AG09309 (cell line): ENCODE data around the gene GP1BB.
A peak's percentile ranks its signal among the peaks of the same experiment; 100 is the strongest.

Source experiments
- DNase-seq: peaks from one replicate; pipeline ENCODE4 v3.0.0-alpha.2; 2010; ENCODE audit warnings: low read depth
- H3K4me3 ChIP-seq: 2 replicates; pipeline ENCODE4 v1.5.1; 2011; ENCODE audit warnings: mild to moderate bottlenecking, low read depth, low read length, moderate library complexity; ENCODE audit not compliant: control insufficient read depth
- TF ChIP-seq, protein P1 (sequence below): IDR thresholded peaks from 2 replicates; pipeline ENCODE4 v1.5.1; 2011; ENCODE audit warnings: mild to moderate bottlenecking, low read depth, low read length, inconsistent platforms; ENCODE audit not compliant: insufficient read depth, control insufficient read depth; ENCODE audit errors: missing control alignments

GP1BB gene

GRCh38 chr22:19765477-19766239 lies 42.3 kb downstream of the GP1BB start:
- H3K4me3 ChIP-seq, result no peak overlapping the region
- TF ChIP-seq, protein P1, sequence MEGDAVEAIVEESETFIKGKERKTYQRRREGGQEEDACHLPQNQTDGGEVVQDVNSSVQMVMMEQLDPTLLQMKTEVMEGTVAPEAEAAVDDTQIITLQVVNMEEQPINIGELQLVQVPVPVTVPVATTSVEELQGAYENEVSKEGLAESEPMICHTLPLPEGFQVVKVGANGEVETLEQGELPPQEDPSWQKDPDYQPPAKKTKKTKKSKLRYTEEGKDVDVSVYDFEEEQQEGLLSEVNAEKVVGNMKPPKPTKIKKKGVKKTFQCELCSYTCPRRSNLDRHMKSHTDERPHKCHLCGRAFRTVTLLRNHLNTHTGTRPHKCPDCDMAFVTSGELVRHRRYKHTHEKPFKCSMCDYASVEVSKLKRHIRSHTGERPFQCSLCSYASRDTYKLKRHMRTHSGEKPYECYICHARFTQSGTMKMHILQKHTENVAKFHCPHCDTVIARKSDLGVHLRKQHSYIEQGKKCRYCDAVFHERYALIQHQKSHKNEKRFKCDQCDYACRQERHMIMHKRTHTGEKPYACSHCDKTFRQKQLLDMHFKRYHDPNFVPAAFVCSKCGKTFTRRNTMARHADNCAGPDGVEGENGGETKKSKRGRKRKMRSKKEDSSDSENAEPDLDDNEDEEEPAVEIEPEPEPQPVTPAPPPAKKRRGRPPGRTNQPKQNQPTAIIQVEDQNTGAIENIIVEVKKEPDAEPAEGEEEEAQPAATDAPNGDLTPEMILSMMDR, result no peak
- no peak for DNase-seq

- TF ChIP-seq, protein P1, result no peak
- no peak overlapping the region for H3K4me3 ChIP-seq
- no peak for DNase-seq
These were observed 42.8 kb downstream of the GP1BB start for GRCh38 chr22:19766240-19766510.

GRCh38 chr22:19766511-19767426 lies 43.4 kb downstream of the GP1BB start:
- DNase-seq, result no peak
- peak overlapping the region; percentile 8; the same call in 1 of the 2 replicates for H3K4me3 ChIP-seq
- TF ChIP-seq, protein P1, result peak; percentile 33

DNA sequence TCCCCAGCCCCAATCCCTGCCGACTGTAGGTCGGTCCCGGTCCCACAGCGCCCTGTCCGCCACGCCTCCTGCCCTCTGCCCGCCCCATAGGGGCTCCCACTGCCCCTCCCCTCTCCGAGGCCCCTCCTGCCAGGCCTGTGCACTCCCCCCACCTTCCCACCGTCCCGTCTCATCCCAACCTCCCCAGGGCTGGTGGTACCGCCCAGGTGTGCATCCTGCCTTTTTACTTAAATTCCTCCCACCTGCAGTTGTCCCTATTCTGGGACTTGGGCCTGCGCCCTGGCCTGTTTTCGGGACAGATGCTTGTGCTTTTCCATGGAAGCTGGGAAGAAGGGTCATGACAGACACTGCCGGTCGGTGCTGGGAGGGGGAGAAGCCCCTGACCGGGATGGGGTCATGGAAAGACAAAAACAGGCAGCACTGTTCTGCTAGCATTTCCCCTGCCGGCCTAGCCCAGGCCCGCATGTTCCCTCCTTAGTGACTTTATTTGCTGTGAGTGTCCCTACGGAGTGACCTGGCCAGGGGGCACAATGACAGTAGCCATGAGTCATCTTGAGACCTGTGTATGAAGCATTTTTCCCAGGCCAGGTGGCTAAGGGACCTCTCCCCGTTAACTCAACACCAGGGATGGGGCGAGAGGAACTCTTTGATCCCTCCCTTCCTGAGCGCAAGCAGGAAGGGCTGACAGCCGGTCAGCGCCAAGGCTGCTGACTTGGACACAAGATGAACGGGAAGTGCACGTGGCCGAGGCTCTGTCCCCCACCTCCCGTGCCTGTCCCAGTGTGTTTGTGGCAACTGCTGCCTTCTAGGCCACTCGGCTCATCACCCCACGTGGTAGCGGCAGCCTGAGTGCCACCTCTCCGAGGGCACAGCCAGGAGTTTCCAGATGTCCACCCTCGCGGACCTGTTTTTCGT lies 44.3 kb downstream of the GP1BB start:
- H3K4me3 ChIP-seq, result no peak overlapping the region
- DNase-seq, result no peak
- TF ChIP-seq, protein P1, result no peak

DNA sequence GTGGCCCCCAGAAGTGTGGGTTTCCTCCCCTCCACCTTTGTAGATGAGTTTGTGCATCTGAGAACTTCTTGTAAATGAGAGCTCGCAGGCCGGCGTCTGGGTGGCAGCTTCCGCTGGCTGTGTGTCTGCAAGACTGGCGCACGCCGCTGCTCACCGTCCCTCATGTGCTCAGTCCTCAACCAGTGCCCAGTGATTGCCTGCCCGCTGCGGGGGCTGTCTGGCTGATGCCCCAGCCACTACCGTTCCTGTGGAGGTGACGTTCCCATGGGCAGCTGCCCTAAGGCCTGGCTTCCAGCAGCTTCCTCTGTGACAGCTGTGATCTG lies 46.0 kb downstream of the GP1BB start:
- TF ChIP-seq, protein P1, result no peak
- no peak for DNase-seq
- no peak overlapping the region for H3K4me3 ChIP-seq

- no peak for DNase-seq
- TF ChIP-seq, protein P1, result no peak
- no peak overlapping the region for H3K4me3 ChIP-seq
These were observed 47.2 kb downstream of the GP1BB start for GRCh38 chr22:19770349-19771220.
